GM21423 (cell line): ENCODE measurements around the gene TMEM86A.

Experiments used
- ATAC-seq: cut with Tn5 transposase; IDR thresholded peaks from one replicate; pipeline ENCODE4 v1.9.1; 2021; ENCODE audit warnings: mild to moderate bottlenecking, moderate library complexity; ENCODE audit not compliant: unreplicated experiment

Gene TMEM86A

GRCh38 chr11:18754308-18754707 is 55.7 kb downstream of the TMEM86A start:
- no peak for ATAC-seq
